ENCODE results near the gene C16orf95. TPM values are rescaled to one million over a fixed set of nuclear protein-coding genes. Genes with fewer than 3 reads are reported as not detected.

Gene C16orf95
- total RNA-seq, 1 donor from 2014 or later, result 6.9 TPM

DNA sequence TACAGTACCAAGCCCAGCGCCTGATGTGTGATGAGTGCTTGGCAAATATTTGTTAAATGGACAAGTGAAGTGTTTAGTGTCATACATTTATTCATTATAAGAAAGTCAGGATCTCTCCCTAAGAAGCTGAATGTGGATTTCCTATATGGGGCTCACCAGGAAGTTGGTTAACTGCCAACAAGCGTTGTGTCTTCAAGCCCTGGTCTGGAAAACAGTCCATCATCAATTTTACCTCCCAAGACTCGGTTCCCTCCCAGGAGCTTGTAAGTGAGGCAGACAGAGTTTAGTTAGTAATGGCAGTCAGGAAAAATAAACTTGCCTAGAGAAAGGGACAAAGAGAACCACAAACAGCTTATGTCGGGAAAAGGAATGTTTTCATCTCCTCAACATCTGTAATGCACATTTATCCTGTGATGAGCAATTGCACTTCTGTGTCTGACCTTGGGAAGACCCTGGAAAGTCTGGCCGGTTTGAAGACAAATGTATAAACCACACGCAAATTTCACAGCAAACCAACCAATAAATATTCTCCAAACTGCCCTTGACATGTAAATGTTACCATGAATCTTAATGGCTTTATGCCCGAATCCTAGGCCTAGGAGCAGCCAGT, 28.3 kb downstream of the C16orf95 start:
- TF ChIP-seq, protein P1, sequence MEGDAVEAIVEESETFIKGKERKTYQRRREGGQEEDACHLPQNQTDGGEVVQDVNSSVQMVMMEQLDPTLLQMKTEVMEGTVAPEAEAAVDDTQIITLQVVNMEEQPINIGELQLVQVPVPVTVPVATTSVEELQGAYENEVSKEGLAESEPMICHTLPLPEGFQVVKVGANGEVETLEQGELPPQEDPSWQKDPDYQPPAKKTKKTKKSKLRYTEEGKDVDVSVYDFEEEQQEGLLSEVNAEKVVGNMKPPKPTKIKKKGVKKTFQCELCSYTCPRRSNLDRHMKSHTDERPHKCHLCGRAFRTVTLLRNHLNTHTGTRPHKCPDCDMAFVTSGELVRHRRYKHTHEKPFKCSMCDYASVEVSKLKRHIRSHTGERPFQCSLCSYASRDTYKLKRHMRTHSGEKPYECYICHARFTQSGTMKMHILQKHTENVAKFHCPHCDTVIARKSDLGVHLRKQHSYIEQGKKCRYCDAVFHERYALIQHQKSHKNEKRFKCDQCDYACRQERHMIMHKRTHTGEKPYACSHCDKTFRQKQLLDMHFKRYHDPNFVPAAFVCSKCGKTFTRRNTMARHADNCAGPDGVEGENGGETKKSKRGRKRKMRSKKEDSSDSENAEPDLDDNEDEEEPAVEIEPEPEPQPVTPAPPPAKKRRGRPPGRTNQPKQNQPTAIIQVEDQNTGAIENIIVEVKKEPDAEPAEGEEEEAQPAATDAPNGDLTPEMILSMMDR (IDR thresholded peaks at IDR 0.05), result no peak
- no peak for DNase-seq (ENCODE audit: low spot score)
- H3K36me3 Mint-ChIP-seq (ENCODE audit: low read depth), result peaks cover 12% of the 10 kb centered on the region
- no peak overlapping the region for H3K27ac Mint-ChIP-seq (ENCODE audit: unreplicated experiment)
- H3K4me1 Mint-ChIP-seq (ENCODE audit: low read depth), result peaks cover 9% of the 10 kb centered on the region
- no peak overlapping the region for H3K4me3 Mint-ChIP-seq (ENCODE audit: unreplicated experiment)
- H3K9me3 Mint-ChIP-seq (ENCODE audit: low read depth), result peaks cover 22% of the 10 kb centered on the region
- H3K27me3 Mint-ChIP-seq (ENCODE audit: low read depth), result no peaks in the 10 kb centered on the region

DNA sequence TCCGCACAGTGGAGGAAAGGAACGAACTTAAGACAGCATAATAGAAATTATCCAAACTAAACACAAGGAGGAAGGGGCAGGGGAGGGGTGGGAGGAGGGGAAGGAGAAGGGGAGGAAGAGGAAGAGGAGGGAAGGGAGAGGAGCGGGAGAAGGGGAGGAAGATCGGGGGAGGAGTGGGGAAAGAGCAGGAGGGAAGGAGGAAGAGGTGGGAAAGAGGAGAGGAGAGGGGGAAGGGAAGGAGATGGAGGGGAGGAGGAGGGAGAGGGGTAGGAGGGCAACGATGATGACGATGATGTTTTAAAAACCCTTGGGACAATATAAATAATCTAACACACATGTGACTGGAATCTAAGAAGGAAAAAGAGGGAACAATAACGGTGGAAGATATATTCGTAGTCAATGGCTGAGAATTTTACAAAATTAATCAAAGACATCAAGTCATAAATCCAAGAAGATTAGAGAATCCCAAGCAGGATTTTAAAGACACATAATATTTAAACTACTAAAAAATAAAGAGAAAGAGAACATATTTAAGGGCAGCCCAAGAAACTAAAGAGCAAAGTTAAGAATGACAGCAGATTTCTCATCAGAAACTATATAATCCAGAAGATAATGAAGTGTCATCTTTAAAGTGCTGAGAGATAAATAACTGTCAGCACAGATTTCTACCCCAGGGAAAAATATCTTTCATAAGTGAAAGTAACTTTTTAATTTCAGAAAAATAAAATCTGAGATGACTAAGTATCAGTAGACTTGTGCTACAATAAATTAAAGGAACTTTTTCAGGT, 30.2 kb downstream of the C16orf95 start:
- TF ChIP-seq, protein P1 (IDR thresholded peaks at IDR 0.05), result no peak
- Mint-ChIP-seq H3K36me3 (ENCODE audit: low read depth) (peaks cover 6% of the 10 kb centered on the region), H3K9me3 (ENCODE audit: low read depth) (peaks cover 17% of the 10 kb centered on the region), H3K4me3 (ENCODE audit: unreplicated experiment) (no peak overlapping the region), H3K27ac (ENCODE audit: unreplicated experiment) (no peak overlapping the region), H3K4me1 (ENCODE audit: low read depth) (peaks cover 12% of the 10 kb centered on the region), H3K27me3 (ENCODE audit: low read depth) (no peaks in the 10 kb centered on the region)
- no peak for DNase-seq (ENCODE audit: low spot score)

DNA sequence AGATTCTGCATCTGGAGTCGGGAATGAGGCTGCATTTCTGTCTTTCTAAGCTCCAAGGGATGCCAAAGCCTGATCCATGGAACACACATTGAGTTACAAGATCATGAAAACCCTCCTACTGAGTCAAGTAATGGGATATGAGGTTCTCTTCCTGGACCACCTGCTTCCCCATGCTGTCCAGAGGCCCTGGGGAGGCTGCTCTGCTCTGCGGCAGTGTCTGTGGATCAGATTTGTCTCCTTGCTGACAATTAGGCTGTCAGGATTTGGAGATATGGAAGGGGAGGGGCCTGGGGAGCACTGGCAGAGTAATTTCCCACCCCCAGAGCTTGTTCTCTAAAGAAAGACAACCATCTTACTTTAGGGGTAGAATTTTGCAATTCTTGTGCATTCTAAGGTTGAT, 33.0 kb downstream of the C16orf95 start:
- no peak for DNase-seq (ENCODE audit: low spot score)
- Mint-ChIP-seq H3K36me3 (ENCODE audit: low read depth) (peaks cover 12% of the 10 kb centered on the region), H3K4me1 (ENCODE audit: low read depth) (peaks cover 11% of the 10 kb centered on the region), H3K9me3 (ENCODE audit: low read depth) (peaks cover 17% of the 10 kb centered on the region), H3K27me3 (ENCODE audit: low read depth) (no peaks in the 10 kb centered on the region), H3K4me3 (ENCODE audit: unreplicated experiment) (no peak overlapping the region), H3K27ac (ENCODE audit: unreplicated experiment) (no peak overlapping the region)
- TF ChIP-seq, protein P1 (IDR thresholded peaks at IDR 0.05), result no peak

DNA sequence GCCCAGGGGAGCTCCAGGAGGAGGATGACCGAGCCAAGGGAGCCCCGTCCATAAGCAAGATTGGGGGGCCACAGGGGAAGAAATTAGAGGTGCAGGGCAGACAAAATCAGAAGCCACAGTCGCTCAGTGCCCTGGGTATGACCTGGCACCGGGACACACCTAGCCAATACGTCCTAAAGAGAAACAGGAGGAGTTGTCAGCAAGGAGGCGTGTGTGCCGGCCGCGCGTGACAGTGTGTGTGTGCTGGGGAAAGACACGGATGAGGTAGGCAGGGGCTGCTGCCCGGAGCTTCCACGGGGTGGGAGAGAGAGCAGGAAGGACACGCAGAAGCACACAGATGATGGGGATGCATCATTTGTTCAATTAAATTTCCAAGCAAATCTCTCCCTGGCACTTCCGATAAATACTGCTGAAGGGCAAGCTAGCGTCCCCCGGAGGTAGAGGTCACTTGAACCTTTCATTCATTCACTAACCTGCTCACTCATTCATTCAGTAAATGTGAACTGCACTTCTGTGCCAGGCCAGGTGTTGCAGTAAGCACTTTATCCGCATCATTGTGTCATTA, 38.0 kb downstream of the C16orf95 start:
- Mint-ChIP-seq H3K4me1 (ENCODE audit: low read depth) (peaks cover 40% of the 10 kb centered on the region), H3K9me3 (ENCODE audit: low read depth) (no peaks in the 10 kb centered on the region), H3K36me3 (ENCODE audit: low read depth) (peaks cover 6% of the 10 kb centered on the region), H3K27ac (ENCODE audit: unreplicated experiment) (no peak overlapping the region), H3K4me3 (ENCODE audit: unreplicated experiment) (no peak overlapping the region), H3K27me3 (ENCODE audit: low read depth) (no peaks in the 10 kb centered on the region)
- TF ChIP-seq, protein P1 (IDR thresholded peaks at IDR 0.05), result no peak
- DNase-seq (ENCODE audit: low spot score), result no peak

All from chondrocyte (in vitro differentiated cells).